Stimulated activated CD4-positive, alpha-beta T cell treated with anti-CD3 and anti-CD28 coated beads, Interleukin-1b, Interleukin-23, amount 100 ng/mL, for 48 hours (primary cell): ENCODE measurements around the gene ATP1A3.

Experiments used
- DNase-seq: peaks from one replicate; pipeline ENCODE4 v3.0.0-alpha.2; 2020

Gene ATP1A3

GRCh38 chr19:41927497-41928192 is 66.4 kb downstream of the ATP1A3 start:
- no peak for DNase-seq

- DNase-seq: no peak
These were observed 67.1 kb downstream of the ATP1A3 start for GRCh38 chr19:41926763-41927496.

GRCh38 chr19:41926028-41926762 is 67.8 kb downstream of the ATP1A3 start:
- no peak for DNase-seq

DNA sequence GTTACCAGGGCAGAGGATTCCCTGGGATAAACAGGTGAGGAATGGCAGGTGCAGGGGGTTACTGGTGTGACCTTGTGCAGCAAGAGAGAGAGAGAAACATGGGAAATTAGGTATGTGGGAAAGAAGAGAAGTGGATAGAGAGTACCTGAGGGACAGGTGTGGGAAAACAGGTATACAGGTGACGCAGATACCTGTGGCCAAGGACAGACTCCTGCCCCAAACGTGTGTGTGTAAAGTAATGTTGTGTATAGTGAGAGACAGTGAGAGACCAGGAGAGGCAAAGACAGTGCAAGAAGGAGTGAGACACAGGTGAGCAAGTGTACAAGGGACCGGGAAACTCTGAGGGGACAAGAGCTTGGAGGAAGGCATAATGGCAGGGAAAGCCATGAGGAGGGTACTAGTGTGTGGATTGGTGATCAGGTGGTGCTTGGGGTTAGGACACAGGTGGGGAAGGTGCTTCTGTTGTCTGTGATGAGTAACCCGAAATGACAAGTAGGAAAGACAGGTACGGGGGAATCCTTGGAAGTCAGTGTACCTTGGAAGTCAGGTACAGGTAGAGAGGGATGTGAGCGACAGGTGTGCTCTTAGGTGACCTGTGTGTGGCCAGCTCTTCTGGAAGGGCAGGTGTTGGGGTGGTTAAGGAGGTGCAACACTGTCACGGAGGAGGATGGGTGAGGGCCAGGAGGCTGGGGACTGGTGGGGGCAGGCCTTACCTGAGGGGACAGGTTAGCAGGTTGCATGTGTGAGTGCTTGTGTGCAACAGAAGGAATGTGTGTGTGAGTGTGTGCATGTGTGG is 68.6 kb downstream of the ATP1A3 start:
- no peak for DNase-seq

DNA sequence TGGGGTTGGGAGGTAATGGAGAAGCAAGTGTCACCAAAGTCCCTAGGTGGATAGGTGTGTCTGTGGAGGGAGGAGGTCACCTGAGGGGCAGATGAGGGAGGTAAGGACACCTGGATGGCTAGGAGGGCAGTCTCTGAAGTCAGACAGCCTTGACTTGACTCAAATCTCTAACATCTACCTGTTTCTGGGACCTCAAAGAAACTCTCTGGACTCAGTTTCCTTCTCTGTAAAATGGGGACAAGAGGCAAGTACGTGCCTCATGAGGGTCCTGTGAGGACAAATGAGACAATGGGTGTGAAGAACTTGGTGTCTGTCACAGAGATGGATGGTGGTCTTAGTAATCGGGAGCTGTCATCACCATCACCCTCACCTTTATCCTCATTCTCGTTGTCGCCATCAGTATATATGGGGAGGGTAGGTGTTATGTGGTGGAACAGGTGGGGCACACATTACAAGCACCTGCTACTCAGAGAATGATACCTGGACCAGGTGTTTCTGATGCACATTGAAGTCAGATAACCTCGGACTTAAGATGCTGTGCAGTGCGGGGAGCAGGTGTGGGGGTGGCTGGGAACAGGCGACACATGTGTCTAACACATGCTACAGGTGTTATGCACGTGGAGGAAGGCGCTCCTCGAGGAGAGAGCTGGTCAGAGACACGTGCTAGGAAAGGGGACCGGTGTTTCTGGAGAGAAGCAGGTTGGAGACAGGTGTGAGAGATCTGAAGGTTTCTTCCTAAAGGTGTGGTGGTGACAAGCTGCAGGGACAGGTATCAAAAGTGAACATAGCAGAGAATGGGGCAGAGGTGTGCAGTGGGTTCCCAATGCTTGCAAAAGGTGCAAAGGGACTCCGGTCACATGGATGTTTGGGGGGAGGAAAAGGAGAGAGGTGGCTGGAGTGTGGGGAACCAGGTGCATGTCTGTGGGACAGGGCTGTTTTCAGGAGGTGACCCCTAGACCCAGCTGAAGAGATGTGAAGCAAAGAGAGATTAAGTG is 69.6 kb downstream of the ATP1A3 start:
- no peak for DNase-seq

DNA sequence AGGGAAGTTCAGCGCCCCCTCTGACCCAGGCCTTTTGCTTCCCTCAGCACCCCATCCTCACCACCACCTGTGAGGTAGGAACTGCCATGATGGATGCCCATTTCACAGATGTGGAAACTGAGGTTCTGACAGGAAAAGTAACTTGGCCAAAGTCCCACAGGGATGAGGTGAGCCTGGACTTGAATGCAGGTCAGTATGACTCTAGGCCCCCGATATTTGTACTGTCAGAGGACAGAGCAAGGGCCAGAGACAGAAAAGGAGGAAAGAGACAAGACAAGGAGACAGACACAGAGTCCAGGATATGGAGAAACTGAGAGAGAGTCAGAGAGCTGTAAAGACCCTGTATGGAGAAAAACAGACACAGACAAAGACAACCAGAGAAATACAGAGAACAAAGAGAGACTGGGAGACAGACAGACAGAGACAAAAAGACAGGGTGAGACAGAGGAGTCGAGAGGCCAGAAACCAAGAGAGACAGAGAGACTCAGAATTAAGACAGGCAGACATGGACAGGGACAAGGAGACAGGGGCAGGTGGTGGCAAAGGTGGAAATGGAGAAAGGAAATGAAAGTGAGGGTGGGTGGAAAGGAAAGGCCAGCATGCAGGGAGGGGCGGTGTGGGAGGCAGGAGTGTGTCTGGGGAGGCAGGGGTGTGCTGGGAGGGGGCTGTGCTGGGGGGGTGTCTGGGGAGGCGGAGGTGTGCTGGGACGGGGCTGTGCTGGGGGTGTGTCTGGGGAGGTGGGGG is 70.8 kb downstream of the ATP1A3 start:
- DNase-seq: no peak

- DNase-seq: no peak
These were observed 71.4 kb downstream of the ATP1A3 start for GRCh38 chr19:41922585-41922984.

DNA sequence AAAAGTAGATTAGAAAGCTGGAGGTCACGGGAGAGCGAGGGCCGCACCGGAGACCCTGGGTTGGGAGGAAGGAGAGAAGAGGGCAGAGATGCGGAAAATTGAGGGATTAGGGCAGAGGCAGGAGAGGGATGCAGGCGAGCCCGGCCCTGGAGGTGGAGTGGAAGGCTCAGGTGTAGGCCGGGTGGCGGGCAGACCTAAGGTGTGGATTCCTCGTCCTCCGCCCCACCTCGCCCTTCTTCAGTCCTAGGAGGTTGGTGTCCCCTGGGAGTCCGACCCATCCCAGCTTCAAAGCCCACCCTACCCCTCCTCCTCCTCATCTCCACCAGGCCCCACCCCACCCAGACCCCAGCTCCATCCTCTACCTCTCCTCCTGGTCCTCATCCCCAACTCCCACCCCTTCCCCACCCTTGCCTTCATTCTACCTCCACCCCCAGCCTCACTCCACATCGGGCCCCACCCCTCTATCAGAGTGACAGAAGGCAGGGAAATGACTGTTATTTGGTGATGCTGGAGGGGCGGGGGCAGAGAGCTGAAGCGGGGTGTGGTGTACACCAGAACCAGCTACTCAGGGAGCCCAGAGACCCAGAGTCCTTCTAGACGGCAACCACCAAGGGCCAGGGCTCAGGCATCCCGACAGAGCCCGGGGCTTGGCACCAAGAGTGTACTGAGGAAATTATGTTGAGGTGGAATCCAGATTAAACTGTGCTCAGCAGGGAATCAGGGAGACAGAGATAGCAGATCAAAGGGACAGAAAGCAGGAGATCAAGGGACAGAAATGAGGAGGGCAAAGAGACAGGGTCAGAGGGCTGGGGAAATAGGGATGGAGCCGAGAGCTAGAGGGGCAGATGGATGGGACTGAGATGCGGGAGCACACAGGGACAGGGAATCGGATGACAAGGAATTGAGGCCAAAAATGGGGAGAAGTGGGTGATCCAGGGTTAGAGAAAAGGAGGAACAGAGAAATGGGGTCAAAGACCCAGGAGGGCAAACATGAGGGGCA is 72.2 kb downstream of the ATP1A3 start:
- no peak for DNase-seq

DNA sequence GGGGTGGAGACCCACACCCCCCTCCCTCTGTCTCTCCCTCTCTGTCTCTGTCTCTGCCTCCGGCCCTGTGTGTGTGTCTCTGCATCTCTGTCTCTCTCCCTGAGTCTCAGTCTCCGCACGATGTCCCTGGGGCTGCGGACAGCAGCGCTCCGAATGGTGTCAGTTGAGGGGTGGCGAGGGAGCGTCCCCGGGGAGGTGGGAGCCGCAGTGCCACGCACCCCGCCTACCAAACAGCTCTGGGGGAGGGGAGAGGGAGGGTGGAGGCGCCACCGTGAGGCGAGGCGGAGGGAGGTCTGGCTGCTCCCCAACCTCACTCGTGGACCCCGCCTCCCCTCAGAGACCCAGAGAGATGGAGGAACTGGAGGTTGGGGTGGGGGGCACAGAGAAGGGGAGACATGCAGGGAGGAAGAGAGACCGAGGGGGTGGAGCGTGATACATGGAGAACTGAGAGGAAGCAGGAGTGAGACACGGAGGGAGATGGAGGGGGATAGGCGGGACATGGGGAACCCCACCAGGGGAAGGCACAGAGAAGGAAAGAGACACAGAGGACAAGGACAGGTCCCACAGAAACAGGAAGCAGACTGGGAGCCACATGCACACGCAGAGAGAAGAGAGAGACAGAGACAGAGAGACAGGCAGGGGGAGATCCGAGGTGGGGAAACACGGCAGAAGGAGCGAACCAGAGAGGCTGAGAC is 73.0 kb downstream of the ATP1A3 start:
- no peak for DNase-seq

- DNase-seq: no peak
These were observed 73.9 kb downstream of the ATP1A3 start for GRCh38 chr19:41919948-41920712.

DNA sequence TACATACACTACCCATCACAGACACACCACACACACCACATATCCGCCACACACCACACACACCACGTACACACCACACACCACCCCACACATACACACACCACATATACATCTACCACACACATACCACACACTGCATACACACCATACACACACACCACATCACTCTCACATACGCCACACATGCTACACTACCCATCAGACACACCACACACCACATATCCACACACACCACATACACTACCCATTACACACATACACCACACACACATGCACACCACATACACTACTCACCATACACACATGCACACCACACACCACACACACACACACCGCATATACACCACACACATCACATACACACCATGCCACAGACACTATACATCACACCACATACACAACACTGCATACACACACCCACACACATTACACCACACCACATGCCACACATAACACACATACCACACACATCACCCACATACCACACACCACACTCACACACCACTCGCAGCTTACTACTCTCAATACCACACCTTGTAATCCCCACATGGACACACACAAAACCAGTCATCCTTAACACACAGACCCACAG is 75.3 kb downstream of the ATP1A3 start:
- no peak for DNase-seq

- no peak for DNase-seq
These were observed 75.9 kb downstream of the ATP1A3 start for GRCh38 chr19:41918095-41918494.

DNA sequence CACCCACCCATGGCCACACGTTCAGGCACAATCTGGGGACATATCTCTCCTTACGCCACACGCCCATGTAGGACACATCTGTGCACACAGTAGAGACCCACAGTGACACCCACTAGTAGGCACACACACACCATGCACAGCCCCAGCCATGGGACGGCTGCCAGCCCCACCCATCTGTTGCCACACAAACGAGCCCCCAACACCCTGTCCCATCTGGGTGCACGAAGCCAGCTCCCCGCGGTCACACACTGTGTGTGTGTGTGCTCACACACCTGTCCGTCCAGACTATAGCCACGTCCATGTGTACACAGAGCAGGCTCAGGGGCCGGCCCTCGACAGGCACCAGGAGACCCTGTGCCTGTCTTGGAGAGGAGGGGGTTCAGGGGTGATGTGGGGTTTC is 76.4 kb downstream of the ATP1A3 start:
- DNase-seq: no peak
